H1 (cell line): Measurements from ENCODE around the gene ST6GALNAC3. TPM values are rescaled to one million over a fixed set of nuclear protein-coding genes. Genes with fewer than 3 reads are reported as not detected.

Experiments
- CTCF ChIA-PET: fragments of 300-600 bp; sonication (Branson Sonifier 250); formaldehyde crosslinking; loops from one replicate; lab custom pipeline; 2021; ENCODE audit not compliant: partially characterized antibody; lab: Charles Lee
- POLR2A ChIA-PET: fragments of 300-600 bp; sonication (Branson Sonifier 250); formaldehyde crosslinking; loops from one replicate; lab custom pipeline; 2021; ENCODE audit warnings: inconsistent platforms; ENCODE audit not compliant: partially characterized antibody; lab: Charles Lee
- DNase-seq, 2 experiments: peaks; one replicate each; pipeline versions ENCODE4 v3.0.0 to v3.0.0-alpha.2; 2010 to 2022; ENCODE audit warnings: low spot score in 2 of 2, low read depth in 1 of 2, mixed read lengths in 1 of 2
- FAIRE-seq: peaks from 2 replicates; lab custom pipeline; 2011; peaks lifted over from hg19 to GRCh38; lab: Jason Lieb, UNC
- H2AFZ ChIP-seq: 2 replicates; pipeline ENCODE4 v1.8.1; 2012; ENCODE audit warnings: low read length, inconsistent platforms
- H2AK5ac ChIP-seq: 2 replicates; pipeline ENCODE4 v1.6.1; 2013; ENCODE audit warnings: low read depth, low read length
- H2BK120ac ChIP-seq: replicated peaks from 2 replicates; pipeline ENCODE3; 2013; ENCODE audit warnings: low read depth, low read length, inconsistent platforms
- H2BK12ac ChIP-seq: 2 replicates; pipeline ENCODE4 v1.6.1; 2013; ENCODE audit warnings: low read depth, low read length
- H2BK15ac ChIP-seq: 2 replicates; pipeline ENCODE4 v1.6.1; 2013; ENCODE audit warnings: low read length
- H2BK20ac ChIP-seq: 2 replicates; pipeline ENCODE4 v1.6.1; 2013; ENCODE audit warnings: low read length
- H2BK5ac ChIP-seq: 2 replicates; pipeline ENCODE4 v1.6.1; 2013; ENCODE audit warnings: low read depth, low read length
- H3K14ac ChIP-seq: 2 replicates; pipeline ENCODE4 v1.6.1; 2013; ENCODE audit warnings: inconsistent platforms; ENCODE audit not compliant: insufficient read length
- H3K18ac ChIP-seq: 2 replicates; pipeline ENCODE4 v1.6.1; 2013; ENCODE audit warnings: low read length; ENCODE audit errors: extremely low read depth
- H3K23ac ChIP-seq: 2 replicates; pipeline ENCODE4 v1.6.1; 2013; ENCODE audit warnings: inconsistent platforms; ENCODE audit not compliant: insufficient read length
- H3K23me2 ChIP-seq: 2 replicates; pipeline ENCODE4 v1.6.1; 2013; ENCODE audit warnings: low read depth, low read length
- H3K27ac ChIP-seq: 2 replicates; pipeline ENCODE4 v1.6.1; 2011; ENCODE audit warnings: low read depth, low read length, inconsistent platforms
- H3K27me3 ChIP-seq, 4 experiments: replicated peaks in 1 of 4; 1 replicate in 1 of 4; 2 replicates in 3 of 4; pipeline versions ENCODE4 v1.6.1 to v1.8.1; 2011 to 2013; ENCODE audit warnings: low read length in 3 of 4, mild to moderate bottlenecking in 3 of 4, inconsistent platforms in 2 of 4, mixed read lengths in 2 of 4, moderate library complexity in 1 of 4; ENCODE audit not compliant: control insufficient read depth in 3 of 4, insufficient read depth in 3 of 4; ENCODE audit errors: extremely low read depth in 1 of 4
- H3K36me3 ChIP-seq, 4 experiments: 2 replicates each; pipeline versions ENCODE4 v1.6.1 to v1.8.1; 2011 to 2013; ENCODE audit warnings: mild to moderate bottlenecking in 4 of 4, low read length in 3 of 4, moderate library complexity in 2 of 4, control low read depth in 1 of 4, inconsistent platforms in 1 of 4; ENCODE audit not compliant: insufficient read depth in 4 of 4, control insufficient read depth in 2 of 4
- H3K4ac ChIP-seq: replicated peaks from 2 replicates; pipeline ENCODE3; 2013; ENCODE audit warnings: low read length, low read depth, mixed read lengths, inconsistent platforms; ENCODE audit not compliant: insufficient read length
- H3K4me1 ChIP-seq, 4 experiments: replicated peaks in 1 of 4; 1 replicate in 1 of 4; 2 replicates in 3 of 4; pipeline versions ENCODE4 v1.6.1 to v1.8.1; 2011 to 2013; ENCODE audit warnings: low read length in 3 of 4, inconsistent platforms in 2 of 4, mixed read lengths in 1 of 4; ENCODE audit not compliant: insufficient read depth in 4 of 4, control insufficient read depth in 3 of 4
- H3K4me2 ChIP-seq, 2 experiments: 2 replicates each; pipeline versions ENCODE4 v1.6.1 to v1.8.1; 2011 to 2013; ENCODE audit warnings: low read depth in 2 of 2, low read length in 2 of 2, control low read depth in 1 of 2, inconsistent platforms in 1 of 2, mild to moderate bottlenecking in 1 of 2; ENCODE audit not compliant: insufficient read depth in 1 of 2
- H3K4me3 ChIP-seq, 4 experiments: fragments of 200-600, 300-600 bp in 1 of 4; sonication (generic), shearing (Covaris generic), sonication (Bioruptor Twin) in 1 of 4; 2 replicates each; pipeline versions ENCODE4 v1.5.1 to v1.8.1; 2011 to 2016; ENCODE audit warnings: low read length in 4 of 4, low read depth in 3 of 4, control low read depth in 2 of 4, inconsistent platforms in 2 of 4, mild to moderate bottlenecking in 2 of 4, mixed read lengths in 1 of 4, moderate library complexity in 1 of 4; ENCODE audit not compliant: insufficient read depth in 2 of 4; ENCODE audit errors: extremely low read depth in 1 of 4
- H3K56ac ChIP-seq: replicated peaks from 2 replicates; pipeline ENCODE3; 2013; ENCODE audit warnings: low read depth, mild to moderate bottlenecking, mixed read lengths, low read length, inconsistent platforms; ENCODE audit not compliant: insufficient read length
- H3K79me1 ChIP-seq: 2 replicates; pipeline ENCODE4 v1.6.1; 2013; ENCODE audit warnings: low read depth, low read length, control low read depth
- H3K79me2 ChIP-seq, 2 experiments: 2 replicates each; pipeline versions ENCODE4 v1.6.1 to v1.8.1; 2012 to 2013; ENCODE audit warnings: low read length in 2 of 2, mild to moderate bottlenecking in 2 of 2, inconsistent platforms in 1 of 2; ENCODE audit not compliant: insufficient read depth in 2 of 2, control insufficient read depth in 1 of 2
- H3K9ac ChIP-seq, 4 experiments: replicated peaks in 1 of 4; 1 replicate in 1 of 4; 2 replicates in 3 of 4; pipeline versions ENCODE4 v1.6.1 to v1.8.1; 2011 to 2013; ENCODE audit warnings: low read depth in 3 of 4, low read length in 3 of 4, control low read depth in 2 of 4, mild to moderate bottlenecking in 2 of 4, moderate library complexity in 2 of 4, inconsistent platforms in 1 of 4; ENCODE audit errors: extremely low read depth in 1 of 4
- H3K9me3 ChIP-seq, 2 experiments: 2 replicates each; pipeline versions ENCODE4 v1.6.1 to v1.8.1; 2012 to 2013; ENCODE audit warnings: mild to moderate bottlenecking in 2 of 2, moderate library complexity in 2 of 2, control low read depth in 1 of 2, inconsistent platforms in 1 of 2, low read depth in 1 of 2, low read length in 1 of 2, mixed read lengths in 1 of 2; ENCODE audit not compliant: insufficient read depth in 2 of 2
- H4K20me1 ChIP-seq, 2 experiments: replicated peaks in 1 of 2; 2 replicates each; pipeline versions ENCODE3 to v1.8.1; 2011 to 2013; ENCODE audit warnings: inconsistent platforms in 2 of 2, low read length in 2 of 2, mild to moderate bottlenecking in 1 of 2; ENCODE audit not compliant: insufficient read depth in 2 of 2, control insufficient read depth in 1 of 2
- H4K5ac ChIP-seq: 2 replicates; pipeline ENCODE4 v1.6.1; 2013; ENCODE audit warnings: low read length, low read depth, mixed read lengths, inconsistent platforms; ENCODE audit not compliant: insufficient read length
- H4K8ac ChIP-seq: 2 replicates; pipeline ENCODE4 v1.8.0; 2013; ENCODE audit warnings: mild to moderate bottlenecking, moderate library complexity, low read length, inconsistent platforms; ENCODE audit not compliant: insufficient read depth; ENCODE audit errors: extremely low read depth
- H4K91ac ChIP-seq: replicated peaks from 2 replicates; pipeline ENCODE3; 2013; ENCODE audit warnings: low read length, mixed read lengths, inconsistent platforms; ENCODE audit not compliant: insufficient read length
- NRF1 ChIP-seq: IDR thresholded peaks from 2 replicates; pipeline ENCODE4 v1.6.1; 2011; ENCODE audit warnings: mild to moderate bottlenecking, low read depth, low read length, improper control_type of control experiment
- POU5F1 ChIP-seq: IDR thresholded peaks from 2 replicates; pipeline ENCODE4 v1.6.1; 2011; ENCODE audit warnings: low read depth, mild to moderate bottlenecking, low read length, moderate library complexity
- SP4 ChIP-seq: IDR thresholded peaks from 2 replicates; pipeline ENCODE4 v1.6.1; 2012; ENCODE audit warnings: low read length, inconsistent platforms
- WGBS, 2 experiments: shearing (Covaris generic) in 1 of 2; methylation state at CpG; one replicate each; pipeline versions ENCODE4 v1.1.6 to v1.1.7; 2013 to 2015; ENCODE audit warnings: low lambda C conversion rate in 2 of 2, mixed read lengths in 2 of 2, inconsistent platforms in 1 of 2, low coverage in 1 of 2, missing lambda C conversion rate in 1 of 2; ENCODE audit not compliant: insufficient replicate concordance in 2 of 2, insufficient coverage in 1 of 2, insufficient read length in 1 of 2; ENCODE audit errors: extremely low coverage in 1 of 2, missing lambda C conversion rate in 1 of 2; 5-methylcytosine and 5-hydroxymethylcytosine counted together
- polyA plus RNA-seq, 7 experiments: library from polyadenylated mRNA; depleted of rRNA in 3 of 7; stranded (reverse) in 5 of 7; unstranded in 2 of 7; fragments of >200 nt in 5 of 7; fragments of 200-250 nt in 2 of 7; gene quantifications; 1 replicate in 5 of 7; 2 replicates in 1 of 7; 4 replicates in 1 of 7; pipeline versions ENCODE4 v1.2.1 to v1.2.3, GENCODE V29; 2011 to 2013; ENCODE audit warnings: missing spikeins in 2 of 7, mixed read lengths in 2 of 7
- total RNA-seq: library from RNA; stranded (reverse); fragmentation: NEBNext Ultra II Directional; extraction: Animal tissue kit (Norgen Biotek cat#: 25700); gene quantifications from 2 replicates; pipeline ENCODE4 v1.2.1, GENCODE V29; 2021
- TF ChIP-seq, protein P1 (sequence below): IDR thresholded peaks from 2 replicates; pipeline ENCODE4 v1.6.1; 2012; ENCODE audit warnings: inconsistent platforms
- TF ChIP-seq, protein P2 (sequence below): IDR thresholded peaks from 2 replicates; pipeline ENCODE4 v1.6.1; 2012; ENCODE audit warnings: inconsistent platforms

The ST6GALNAC3 gene
- total and polyA plus RNA-seq, 2 of the 8 experiments (the other 6 are each of a cell fraction or from before 2014, with no cell fraction given) = 4.9 to 19.0 TPM

DNA sequence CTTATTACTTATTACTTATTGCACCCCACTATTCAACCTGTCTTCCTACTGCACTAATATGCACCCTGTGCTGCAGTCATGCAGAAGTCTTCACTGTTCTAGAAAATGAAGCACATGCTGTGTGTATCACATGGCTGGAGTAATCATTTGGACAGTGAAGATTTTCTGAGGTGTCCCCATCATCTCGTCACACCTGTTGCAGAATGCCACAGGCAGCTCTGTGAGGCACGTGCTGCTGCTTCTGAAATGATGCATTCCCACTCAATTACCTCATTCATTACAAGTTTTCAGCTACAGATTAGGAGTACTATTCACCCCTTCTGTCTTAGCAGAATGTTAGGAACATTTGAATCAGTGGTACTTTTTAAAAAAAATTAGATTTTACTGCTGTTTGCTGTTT is 467.1 kb downstream of the ST6GALNAC3 start:
- Histone ChIP-seq H2BK5ac (no peak overlapping the region), H3K4me3 (no peak overlapping the region), H3K27me3 (no peaks in the 10 kb centered on the region), H4K91ac (no peak overlapping the region), H3K79me2 (no peaks in the 10 kb centered on the region), H2AFZ (no peak overlapping the region), H3K4me2 (no peak overlapping the region), H2AK5ac (no peak overlapping the region), H2BK15ac (no peak overlapping the region), H3K23me2 (no peaks in the 10 kb centered on the region), H3K36me3 (no peaks in the 10 kb centered on the region), H3K18ac (no peak overlapping the region), H3K23ac (no peak overlapping the region), H3K79me1 (no peaks in the 10 kb centered on the region), H3K9me3 (no peaks in the 10 kb centered on the region), H4K8ac (no peak overlapping the region), H2BK120ac (no peak overlapping the region), H4K20me1 (no peaks in the 10 kb centered on the region), H2BK12ac (no peak overlapping the region), H3K56ac (no peak overlapping the region), H3K14ac (no peak overlapping the region), H3K4me1 (no peaks in the 10 kb centered on the region; a peak in 1 of 7 replicates), H4K5ac (no peak overlapping the region), H3K4ac (no peak overlapping the region), H3K9ac (no peak overlapping the region), H3K27ac (no peak overlapping the region), H2BK20ac (no peak overlapping the region)
- DNase-seq = no peak
- CTCF ChIA-PET = interaction anchor here (1.6 kb wide), 1 partner anchor 216 kb away, joined by 3 read pairs; no protein-coding TSS in a partner anchor
- POLR2A ChIA-PET = no interaction called here
- 55% methylated on average over 2 of the region's 2 CpGs; no CpG with 5 or more reads in 1 of the 2 experiments for WGBS, 2 experiments
- FAIRE-seq = no peak
- TF ChIP-seq, protein P1, sequence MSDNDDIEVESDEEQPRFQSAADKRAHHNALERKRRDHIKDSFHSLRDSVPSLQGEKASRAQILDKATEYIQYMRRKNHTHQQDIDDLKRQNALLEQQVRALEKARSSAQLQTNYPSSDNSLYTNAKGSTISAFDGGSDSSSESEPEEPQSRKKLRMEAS = no peak
- TF ChIP-seq NRF1 (no peak), SP4 (no peak), POU5F1 (no peak)
- TF ChIP-seq, protein P2, sequence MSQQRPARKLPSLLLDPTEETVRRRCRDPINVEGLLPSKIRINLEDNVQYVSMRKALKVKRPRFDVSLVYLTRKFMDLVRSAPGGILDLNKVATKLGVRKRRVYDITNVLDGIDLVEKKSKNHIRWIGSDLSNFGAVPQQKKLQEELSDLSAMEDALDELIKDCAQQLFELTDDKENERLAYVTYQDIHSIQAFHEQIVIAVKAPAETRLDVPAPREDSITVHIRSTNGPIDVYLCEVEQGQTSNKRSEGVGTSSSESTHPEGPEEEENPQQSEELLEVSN = no peak
